GM18867 (cell line): Measurements from ENCODE around the gene GPC3.
"Not testable (repeated sequence)": the region's sequence is repeated elsewhere in the genome, so short reads cannot be mapped to it uniquely, and the experiment has no call there.

ENCODE experiments used
- ATAC-seq: cut with Tn5 transposase; IDR thresholded peaks from one replicate; pipeline ENCODE4 v1.9.1; 2021; ENCODE audit warnings: mild to moderate bottlenecking, moderate library complexity; ENCODE audit not compliant: unreplicated experiment

The GPC3 gene

GRCh38 chrX:133627673-133628072 lies 357.7 kb downstream of the GPC3 start:
- ATAC-seq: no peak

GRCh38 chrX:133621384-133621783 lies 364.0 kb downstream of the GPC3 start:
- ATAC-seq: not testable (repeated sequence)

GRCh38 chrX:133611676-133612075 lies 373.7 kb downstream of the GPC3 start:
- ATAC-seq: no peak

- ATAC-seq: no peak
Observed at GRCh38 chrX:133610056-133610455, 375.3 kb downstream of the GPC3 start.

GRCh38 chrX:133609166-133609565 lies 376.2 kb downstream of the GPC3 start:
- no peak for ATAC-seq

- no peak for ATAC-seq
Observed at GRCh38 chrX:133608406-133608805, 377.0 kb downstream of the GPC3 start.

GRCh38 chrX:133607419-133608348 lies 377.7 kb downstream of the GPC3 start:
- no peak for ATAC-seq

- ATAC-seq: no peak
Observed at GRCh38 chrX:133606990-133607389, 378.4 kb downstream of the GPC3 start.

GRCh38 chrX:133604801-133605200 lies 380.6 kb downstream of the GPC3 start:
- no peak for ATAC-seq

- no peak for ATAC-seq
Observed at GRCh38 chrX:133602881-133603280, 382.5 kb downstream of the GPC3 start.

- ATAC-seq: no peak
Observed at GRCh38 chrX:133601116-133601515, 384.3 kb downstream of the GPC3 start.

- no peak for ATAC-seq
Observed at GRCh38 chrX:133600536-133600935, 384.9 kb downstream of the GPC3 start.

GRCh38 chrX:133598601-133599335 lies 386.6 kb downstream of the GPC3 start:
- no peak for ATAC-seq

- no peak for ATAC-seq
Observed at GRCh38 chrX:133594156-133594555, 391.2 kb downstream of the GPC3 start.

- no peak for ATAC-seq
Observed at GRCh38 chrX:133593531-133593930, 391.9 kb downstream of the GPC3 start.

- no peak for ATAC-seq
Observed at GRCh38 chrX:133590703-133591505, 394.5 kb downstream of the GPC3 start.

GRCh38 chrX:133588827-133589226 lies 396.6 kb downstream of the GPC3 start:
- no peak for ATAC-seq

GRCh38 chrX:133587818-133588217 lies 397.6 kb downstream of the GPC3 start:
- ATAC-seq: no peak

- no peak for ATAC-seq
Observed at GRCh38 chrX:133587071-133587470, 398.3 kb downstream of the GPC3 start.

- no peak for ATAC-seq
Observed at GRCh38 chrX:133586443-133586842, 399.0 kb downstream of the GPC3 start.

- no peak for ATAC-seq
Observed at GRCh38 chrX:133583825-133584224, 401.6 kb downstream of the GPC3 start.
